SK-N-SH treated with all-trans-retinoic acid at 6 μM for 48 hours (cell line): ENCODE measurements around the gene ASAP2.

Experiments
- ATAC-seq: fragments of 200-7000 bp; cut with Tn5 transposase; 3 replicates; pipeline ENCODE4 v1.9.1; 2020; ENCODE audit warnings: mild to moderate bottlenecking, moderate library complexity
- ARNTL ChIP-seq: fragments of 450-650 bp; formaldehyde crosslinking; IDR thresholded peaks from 2 replicates; pipeline ENCODE4 v1.5.0; 2020; ENCODE audit warnings: low read depth, mild to moderate bottlenecking, moderate library complexity, borderline replicate concordance
- BACH2 ChIP-seq: fragments of 250-450 bp; sonication (Bioruptor Pico); IDR thresholded peaks from 2 replicates; pipeline ENCODE4 v1.9.0; 2021; ENCODE audit warnings: mild to moderate bottlenecking, borderline replicate concordance
- CSDC2 ChIP-seq: fragments of 250-450 bp; sonication (Bioruptor Pico); IDR thresholded peaks from 2 replicates; pipeline ENCODE4 v1.5.0; 2020; ENCODE audit warnings: mild to moderate bottlenecking, moderate library complexity
- CSRNP3 ChIP-seq: fragments of 250-450 bp; sonication (Bioruptor Pico); IDR thresholded peaks from 2 replicates; pipeline ENCODE4 v1.5.1; 2021; ENCODE audit warnings: mild to moderate bottlenecking, moderate library complexity
- ESRRG ChIP-seq: fragments of 250-450 bp; sonication (Bioruptor Pico); IDR thresholded peaks from 2 replicates; pipeline ENCODE4 v1.6.1; 2021; ENCODE audit warnings: mild to moderate bottlenecking
- GLIS3 ChIP-seq: fragments of 250-450 bp; sonication (Bioruptor Pico); IDR thresholded peaks from 2 replicates; pipeline ENCODE4 v1.5.0; 2020; ENCODE audit warnings: mild to moderate bottlenecking, moderate library complexity
- ISL1 ChIP-seq: fragments of 250-450 bp; sonication (Bioruptor Pico); IDR thresholded peaks from 2 replicates; pipeline ENCODE4 v2.1.2; 2022; ENCODE audit warnings: mild to moderate bottlenecking, moderate library complexity
- OSR1 ChIP-seq: fragments of 250-450 bp; sonication (Bioruptor Pico); IDR thresholded peaks from 2 replicates; pipeline ENCODE4 v1.8.0; 2022; ENCODE audit warnings: moderate library complexity, mild to moderate bottlenecking, inconsistent platforms
- PATZ1 ChIP-seq: fragments of 250-450 bp; sonication (Bioruptor Pico); IDR thresholded peaks from 2 replicates; pipeline ENCODE4 v1.8.0; 2020; ENCODE audit warnings: mild to moderate bottlenecking, moderate library complexity, borderline replicate concordance
- PPARA ChIP-seq: fragments of 250-450 bp; sonication (Bioruptor Pico); IDR thresholded peaks from 2 replicates; pipeline ENCODE4 v1.5.0; 2020; ENCODE audit warnings: mild to moderate bottlenecking, borderline replicate concordance
- RARB ChIP-seq: fragments of 250-450 bp; sonication (Bioruptor Pico); IDR thresholded peaks from 2 replicates; pipeline ENCODE4 v1.8.0; 2021; ENCODE audit warnings: mild to moderate bottlenecking, moderate library complexity
- SNAI2 ChIP-seq: fragments of 250-450 bp; sonication (Bioruptor Pico); IDR thresholded peaks from 2 replicates; pipeline ENCODE4 v1.5.0; 2020; ENCODE audit warnings: mild to moderate bottlenecking, moderate library complexity
- TCF4 ChIP-seq: fragments of 250-450 bp; sonication (Bioruptor Pico); IDR thresholded peaks from 2 replicates; pipeline ENCODE4 v1.8.0; 2021; ENCODE audit warnings: mild to moderate bottlenecking, moderate library complexity, borderline replicate concordance
- TOX ChIP-seq: fragments of 250-450 bp; sonication (Bioruptor Pico); IDR thresholded peaks from 2 replicates; pipeline ENCODE4 v1.8.0; 2021; ENCODE audit warnings: mild to moderate bottlenecking, moderate library complexity, borderline replicate concordance
- TSHZ2 ChIP-seq: fragments of 250-450 bp; sonication (Bioruptor Pico); IDR thresholded peaks from 2 replicates; pipeline ENCODE4 v1.5.0; 2020; ENCODE audit warnings: mild to moderate bottlenecking, moderate library complexity
- ZC3H10 ChIP-seq: fragments of 250-450 bp; sonication (Bioruptor Pico); IDR thresholded peaks from 2 replicates; pipeline ENCODE4 v1.5.1; 2021; ENCODE audit warnings: mild to moderate bottlenecking, moderate library complexity
- ZFP3 ChIP-seq: fragments of 250-450 bp; sonication (Bioruptor Pico); IDR thresholded peaks from 2 replicates; pipeline ENCODE4 v1.5.0; 2020; ENCODE audit warnings: mild to moderate bottlenecking, moderate library complexity
- ZFP30 ChIP-seq: fragments of 450-650 bp; formaldehyde crosslinking; IDR thresholded peaks from 2 replicates; pipeline ENCODE4 v1.5.0; 2022; ENCODE audit warnings: mild to moderate bottlenecking, moderate library complexity
- ZNF565 ChIP-seq: fragments of 450-650 bp; formaldehyde crosslinking; conservative IDR thresholded peaks from 2 replicates; pipeline ENCODE4 v1.5.0; 2020; ENCODE audit warnings: low read depth, mild to moderate bottlenecking, moderate library complexity
- ZNF70 ChIP-seq: fragments of 450-650 bp; formaldehyde crosslinking; IDR thresholded peaks from 2 replicates; pipeline ENCODE4 v1.5.0; 2020; ENCODE audit warnings: mild to moderate bottlenecking, moderate library complexity
- ZNF8 ChIP-seq: fragments of 450-650 bp; formaldehyde crosslinking; IDR thresholded peaks from 2 replicates; pipeline ENCODE4 v1.5.0; 2020; ENCODE audit warnings: mild to moderate bottlenecking, moderate library complexity
- TF ChIP-seq, protein P1 (sequence below): fragments of 250-450 bp; sonication (Bioruptor Pico); IDR thresholded peaks from 2 replicates; pipeline ENCODE4 v1.8.0; 2021; ENCODE audit warnings: low read depth, mild to moderate bottlenecking, moderate library complexity, borderline replicate concordance
- TF ChIP-seq, protein P2 (sequence below): fragments of 250-450 bp; sonication (Bioruptor Pico); IDR thresholded peaks from 2 replicates; pipeline ENCODE4 v1.5.1; 2020; ENCODE audit warnings: low read depth, mild to moderate bottlenecking, moderate library complexity

ASAP2 gene

DNA sequence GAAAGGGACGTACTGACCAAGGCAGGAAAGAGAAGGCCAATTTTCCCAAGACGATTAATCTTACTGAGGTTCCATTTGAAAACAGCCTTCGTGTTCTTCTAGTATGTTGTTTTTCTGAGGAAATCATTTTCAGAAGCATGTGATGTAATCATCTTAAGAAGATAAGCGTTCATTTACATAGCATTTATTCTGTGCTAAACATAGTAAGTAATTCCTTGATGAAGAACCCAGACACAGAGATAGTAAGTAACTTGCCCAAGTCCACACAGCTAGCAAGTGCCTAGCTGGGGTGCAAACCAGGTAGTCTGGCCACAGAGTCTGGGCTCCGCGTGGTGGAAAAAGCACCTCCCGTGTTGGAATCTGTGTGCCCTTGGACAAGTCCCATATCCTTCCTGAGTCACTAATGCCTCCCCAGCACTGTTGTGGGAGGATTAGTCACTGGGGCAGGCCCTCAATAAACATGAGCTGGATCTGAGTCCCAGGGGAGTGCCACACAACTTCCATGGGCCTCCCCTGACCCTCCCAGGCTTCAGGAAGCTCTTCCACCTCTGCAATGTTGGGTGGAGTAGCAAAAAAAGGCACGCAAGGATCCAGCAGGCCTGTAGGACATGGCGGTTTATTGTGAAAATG is 26.9 kb upstream of the ASAP2 start:
- TF ChIP-seq TSHZ2 (CRISPR knock-in tag) (no peak), ZFP3 (CRISPR knock-in tag) (no peak), ISL1 (no peak), CSRNP3 (CRISPR knock-in tag) (no peak), PPARA (CRISPR knock-in tag) (no peak), OSR1 (CRISPR knock-in tag) (no peak), PATZ1 (CRISPR knock-in tag) (no peak), GLIS3 (no peak), ZNF8 (no peak), TOX (CRISPR knock-in tag) (no peak), BACH2 (CRISPR knock-in tag) (no peak), RARB (CRISPR knock-in tag) (no peak), ZNF70 (no peak), ZFP30 (CRISPR knock-in tag) (no peak), ARNTL (no peak), SNAI2 (CRISPR knock-in tag) (no peak), ZC3H10 (CRISPR knock-in tag) (no peak), CSDC2 (CRISPR knock-in tag) (no peak)
- TF ChIP-seq, protein P1, sequence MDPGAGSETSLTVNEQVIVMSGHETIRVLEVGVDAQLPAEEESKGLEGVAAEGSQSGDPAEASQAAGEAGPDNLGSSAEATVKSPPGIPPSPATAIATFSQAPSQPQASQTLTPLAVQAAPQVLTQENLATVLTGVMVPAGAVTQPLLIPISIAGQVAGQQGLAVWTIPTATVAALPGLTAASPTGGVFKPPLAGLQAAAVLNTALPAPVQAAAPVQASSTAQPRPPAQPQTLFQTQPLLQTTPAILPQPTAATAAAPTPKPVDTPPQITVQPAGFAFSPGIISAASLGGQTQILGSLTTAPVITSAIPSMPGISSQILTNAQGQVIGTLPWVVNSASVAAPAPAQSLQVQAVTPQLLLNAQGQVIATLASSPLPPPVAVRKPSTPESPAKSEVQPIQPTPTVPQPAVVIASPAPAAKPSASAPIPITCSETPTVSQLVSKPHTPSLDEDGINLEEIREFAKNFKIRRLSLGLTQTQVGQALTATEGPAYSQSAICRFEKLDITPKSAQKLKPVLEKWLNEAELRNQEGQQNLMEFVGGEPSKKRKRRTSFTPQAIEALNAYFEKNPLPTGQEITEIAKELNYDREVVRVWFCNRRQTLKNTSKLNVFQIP (CRISPR knock-in tag) = no peak
- no peak for ATAC-seq

GRCh38 chr2:9184361-9184760 is 22.3 kb upstream of the ASAP2 start:
- peak; percentile 13; the same call in 2 of the 3 replicates for ATAC-seq
- TF ChIP-seq, protein P1 (CRISPR knock-in tag) = no peak
- TF ChIP-seq ESRRG (CRISPR knock-in tag) = no peak
- TF ChIP-seq BACH2 (CRISPR knock-in tag) = no peak
- no peak for TF ChIP-seq ZNF8
- TF ChIP-seq CSDC2 (CRISPR knock-in tag) = no peak
- TF ChIP-seq, protein P2, sequence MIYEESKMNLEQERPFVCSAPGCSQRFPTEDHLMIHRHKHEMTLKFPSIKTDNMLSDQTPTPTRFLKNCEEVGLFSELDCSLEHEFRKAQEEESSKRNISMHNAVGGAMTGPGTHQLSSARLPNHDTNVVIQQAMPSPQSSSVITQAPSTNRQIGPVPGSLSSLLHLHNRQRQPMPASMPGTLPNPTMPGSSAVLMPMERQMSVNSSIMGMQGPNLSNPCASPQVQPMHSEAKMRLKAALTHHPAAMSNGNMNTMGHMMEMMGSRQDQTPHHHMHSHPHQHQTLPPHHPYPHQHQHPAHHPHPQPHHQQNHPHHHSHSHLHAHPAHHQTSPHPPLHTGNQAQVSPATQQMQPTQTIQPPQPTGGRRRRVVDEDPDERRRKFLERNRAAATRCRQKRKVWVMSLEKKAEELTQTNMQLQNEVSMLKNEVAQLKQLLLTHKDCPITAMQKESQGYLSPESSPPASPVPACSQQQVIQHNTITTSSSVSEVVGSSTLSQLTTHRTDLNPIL (CRISPR knock-in tag) = no peak
- TF ChIP-seq PATZ1 (CRISPR knock-in tag) = no peak
- no peak for TF ChIP-seq ZNF565 (CRISPR knock-in tag)
- no peak for TF ChIP-seq TSHZ2 (CRISPR knock-in tag)
- no peak for TF ChIP-seq ZFP3 (CRISPR knock-in tag)
- TF ChIP-seq ZNF70 = no peak
- TF ChIP-seq GLIS3 = no peak
- TF ChIP-seq OSR1 (CRISPR knock-in tag) = no peak
- no peak for TF ChIP-seq SNAI2 (CRISPR knock-in tag)
- no peak for TF ChIP-seq PPARA (CRISPR knock-in tag)
- no peak for TF ChIP-seq ZFP30 (CRISPR knock-in tag)
- TF ChIP-seq ISL1 = no peak
- TF ChIP-seq RARB (CRISPR knock-in tag) = no peak
- TF ChIP-seq TCF4 (CRISPR knock-in tag) = no peak
